Activated CD8-positive, alpha-beta memory T cell treated with anti-CD3 and anti-CD28 coated beads, Interleukin-2, amount 50 U/mL, for 24 hours (primary cell): ENCODE data around the gene DCTD.

ENCODE experiments used
- DNase-seq: peaks from one replicate; pipeline ENCODE4 v3.0.0-alpha.2; 2020; ENCODE audit errors: extremely low read depth

Gene DCTD

DNA sequence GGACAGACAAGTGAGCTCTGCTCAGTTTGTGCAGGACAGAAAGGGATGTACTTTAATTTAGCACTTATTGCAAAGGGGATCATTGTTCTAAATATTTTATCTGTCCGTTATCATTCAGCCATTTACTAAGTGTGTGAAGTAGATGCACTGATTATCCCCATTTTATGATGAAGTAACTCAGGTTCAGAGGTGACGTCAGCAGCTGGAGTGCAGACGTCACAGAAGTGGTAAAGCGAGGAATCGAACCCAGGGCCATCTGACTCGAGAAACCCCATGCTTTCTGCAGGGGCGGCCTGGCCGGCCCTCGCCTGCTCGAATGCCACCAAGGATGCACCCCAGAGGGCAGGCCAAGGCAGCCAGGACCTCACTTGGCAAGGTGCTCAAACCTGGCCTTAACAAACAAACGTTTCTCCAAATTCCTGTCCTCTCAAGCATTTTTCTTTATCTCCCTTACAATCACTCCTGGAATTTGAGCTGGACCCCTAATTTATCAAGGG is 75.0 kb downstream of the DCTD start:
- no peak for DNase-seq

DNA sequence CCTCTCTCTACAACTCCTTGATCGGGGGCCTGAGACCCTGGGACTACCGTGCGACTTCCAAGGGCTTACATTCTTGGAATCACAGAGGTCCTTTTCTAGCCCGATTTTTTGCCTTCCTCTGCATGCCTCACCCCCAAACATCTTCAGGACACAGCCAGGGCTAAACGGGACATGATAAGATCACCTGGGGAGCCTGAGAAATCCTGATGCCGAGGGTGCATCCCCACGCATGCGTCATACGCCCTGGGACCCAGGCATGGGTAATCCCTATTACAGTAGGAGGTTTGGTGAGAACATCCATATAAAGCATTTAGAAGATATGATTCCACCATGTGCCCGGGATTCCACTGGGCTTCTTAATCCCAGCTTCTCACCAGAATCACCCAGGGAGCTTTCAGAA is 77.1 kb downstream of the DCTD start:
- DNase-seq = no peak
